Mucosa of rectum (tissue), 2 donors: ENCODE measurements around the gene SHPK.

Source experiments
- H3K27ac ChIP-seq, 2 donors: one replicate each; pipeline ENCODE4 v1.7.0; 2013; ENCODE audit warnings: inconsistent platforms in 2 of 2, low read depth in 2 of 2, low read length in 2 of 2
- H3K27me3 ChIP-seq, 2 donors: one replicate each; pipeline ENCODE4 v1.7.0; 2013; ENCODE audit warnings: low read length in 2 of 2; ENCODE audit not compliant: control insufficient read depth in 2 of 2, insufficient read depth in 2 of 2
- H3K36me3 ChIP-seq, 2 donors: one replicate each; pipeline ENCODE4 v1.7.0; 2013; ENCODE audit warnings: low read length in 2 of 2; ENCODE audit not compliant: control insufficient read depth in 2 of 2, insufficient read depth in 2 of 2
- H3K4me1 ChIP-seq, 2 donors: one replicate each; pipeline ENCODE4 v1.7.0; 2013; ENCODE audit warnings: low read length in 2 of 2, mild to moderate bottlenecking in 1 of 2; ENCODE audit not compliant: control insufficient read depth in 2 of 2, insufficient read depth in 2 of 2
- H3K4me3 ChIP-seq, 2 donors: one replicate each; pipeline ENCODE4 v1.7.0; 2013; ENCODE audit warnings: low read length in 2 of 2
- H3K9ac ChIP-seq, 2 donors: one replicate each; pipeline ENCODE4 v1.7.0; 2013; ENCODE audit warnings: low read length in 2 of 2, low read depth in 1 of 2, mild to moderate bottlenecking in 1 of 2
- H3K9me3 ChIP-seq, 2 donors: one replicate each; pipeline ENCODE4 v1.7.0; 2013; ENCODE audit warnings: low read length in 2 of 2; ENCODE audit not compliant: control insufficient read depth in 2 of 2
- donor health status: healthy.
- donor health status: Normal muscosa, but diverticular disease.

The SHPK gene

DNA sequence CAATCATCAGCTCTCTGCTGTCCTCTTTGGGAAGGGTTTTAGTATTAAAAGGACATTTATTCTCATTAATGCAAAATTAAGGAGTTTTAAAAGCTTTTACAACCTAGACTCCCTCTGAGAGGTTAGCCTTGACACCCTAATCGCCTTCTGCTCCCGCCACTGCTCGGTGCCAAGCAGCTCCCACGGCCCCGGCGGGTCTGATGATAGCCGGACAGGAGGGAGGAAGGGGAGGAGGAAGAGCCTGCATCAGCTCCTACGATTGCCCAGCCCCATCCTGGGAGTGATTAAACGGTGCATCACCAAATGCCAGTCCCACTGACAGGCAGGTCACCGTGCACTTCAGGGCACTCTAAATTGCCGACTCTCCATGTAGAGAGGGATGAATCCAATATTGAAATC, 8.3 kb downstream of the SHPK start:
- Histone ChIP-seq H3K9ac (no peak overlapping the region), H3K4me3 (no peak overlapping the region)

DNA sequence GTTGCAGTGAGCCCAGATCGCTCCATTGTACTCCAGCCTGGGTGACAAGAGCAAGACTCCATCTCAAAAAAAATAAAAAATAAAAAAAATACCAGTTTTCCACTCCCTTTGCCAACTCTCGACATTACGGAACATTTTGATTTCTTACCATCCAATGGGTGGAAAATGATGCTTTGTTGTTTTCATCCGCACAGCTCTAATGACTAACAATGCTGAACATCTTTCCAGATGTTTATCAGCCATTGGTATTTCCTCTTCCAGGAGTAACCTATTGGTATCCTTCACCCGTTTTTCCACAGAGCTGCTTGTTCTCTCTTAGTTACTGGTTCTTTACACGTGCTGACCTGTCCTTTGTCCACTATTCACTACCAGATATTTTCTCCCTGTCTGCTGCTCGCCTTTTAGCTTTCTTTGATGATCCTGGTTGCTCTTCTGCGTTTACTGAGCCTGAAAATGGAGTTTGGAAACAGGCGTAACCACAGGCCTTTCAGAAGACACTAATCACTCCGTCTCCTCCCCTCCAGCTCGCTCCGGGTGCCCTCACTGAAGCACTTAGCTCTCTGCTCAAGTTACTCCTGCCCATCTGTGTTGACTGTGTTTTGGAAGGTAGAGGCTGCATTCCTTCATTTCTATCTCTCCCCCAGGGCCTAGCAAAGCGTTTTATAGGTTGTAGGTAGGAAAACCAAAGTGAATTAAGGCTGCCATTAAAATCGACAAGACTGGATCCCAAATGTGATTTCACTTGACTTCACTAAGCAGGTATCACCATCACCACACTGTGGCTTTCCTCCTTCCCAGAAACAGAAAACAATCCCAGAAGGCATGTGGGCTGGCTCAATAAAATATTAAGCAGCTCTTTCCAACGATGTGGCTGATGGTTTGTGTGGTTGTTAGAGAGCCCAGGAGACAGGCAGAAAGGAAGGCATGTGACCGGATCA, 8.9 kb downstream of the SHPK start:
- Histone ChIP-seq H3K36me3 (peaks cover 52 to 59% of the 10 kb centered on the region in 2 donors), H3K4me1 (no peaks in the 10 kb centered on the region), H3K9me3 (no peaks in the 10 kb centered on the region), H3K4me3 (no peak overlapping the region), H3K27me3 (no peaks in the 10 kb centered on the region), H3K27ac (no peak overlapping the region), H3K9ac (no peak overlapping the region)

More for the DNA sequence above, 8.3 kb downstream of the SHPK start:
- H3K27ac ChIP-seq, result no peak overlapping the region
- H3K9me3 ChIP-seq, result no peaks in the 10 kb centered on the region
- H3K36me3 ChIP-seq, result peaks cover 55 to 58% of the 10 kb centered on the region in 2 donors
- no peaks in the 10 kb centered on the region for H3K27me3 ChIP-seq
- no peaks in the 10 kb centered on the region for H3K4me1 ChIP-seq

DNA sequence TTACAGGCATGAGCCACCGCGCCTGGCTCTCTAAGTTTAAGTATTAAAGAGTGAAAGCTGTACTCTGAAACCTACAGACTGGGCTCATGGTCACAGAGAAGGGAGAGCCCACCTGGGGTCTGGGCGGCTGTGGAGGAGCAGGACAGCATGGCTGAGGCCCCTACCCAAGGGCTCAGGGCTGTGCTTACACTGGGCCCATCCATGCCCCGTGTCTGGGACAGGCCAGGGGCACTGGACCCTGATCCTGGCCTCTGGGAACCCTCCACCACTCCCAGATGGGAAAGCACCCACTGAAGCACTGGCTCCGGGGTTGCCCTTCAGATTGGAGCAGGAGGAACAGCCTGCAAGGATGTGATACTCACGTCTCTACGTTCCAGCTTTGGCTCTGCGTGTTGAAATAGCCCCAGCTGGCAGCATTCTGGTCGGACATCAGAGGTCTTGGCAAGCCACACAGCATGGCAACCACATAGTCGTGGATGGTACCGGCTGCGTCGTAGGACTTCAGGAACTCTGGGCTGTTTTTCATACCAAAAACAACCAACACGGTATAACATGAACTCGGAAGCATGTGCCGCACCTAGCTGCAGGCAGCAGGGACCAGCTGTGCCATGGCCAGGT, 13.0 kb downstream of the SHPK start:
- Histone ChIP-seq H3K9ac (no peak overlapping the region), H3K4me3 (no peak overlapping the region), H3K27me3 (no peaks in the 10 kb centered on the region), H3K9me3 (no peaks in the 10 kb centered on the region), H3K4me1 (no peaks in the 10 kb centered on the region), H3K36me3 (peaks cover 50 to 63% of the 10 kb centered on the region in 2 donors), H3K27ac (no peak overlapping the region)

- no peaks in the 10 kb centered on the region for H3K9me3 ChIP-seq
- H3K27me3 ChIP-seq, result no peaks in the 10 kb centered on the region
- H3K27ac ChIP-seq, result no peak overlapping the region
- H3K4me1 ChIP-seq, result no peaks in the 10 kb centered on the region
- H3K9ac ChIP-seq, result no peak overlapping the region
- no peak overlapping the region for H3K4me3 ChIP-seq
- peaks cover 52 to 59% of the 10 kb centered on the region in 2 donors for H3K36me3 ChIP-seq
Observed at GRCh38 chr17:3621146-3621720, 14.8 kb downstream of the SHPK start.

DNA sequence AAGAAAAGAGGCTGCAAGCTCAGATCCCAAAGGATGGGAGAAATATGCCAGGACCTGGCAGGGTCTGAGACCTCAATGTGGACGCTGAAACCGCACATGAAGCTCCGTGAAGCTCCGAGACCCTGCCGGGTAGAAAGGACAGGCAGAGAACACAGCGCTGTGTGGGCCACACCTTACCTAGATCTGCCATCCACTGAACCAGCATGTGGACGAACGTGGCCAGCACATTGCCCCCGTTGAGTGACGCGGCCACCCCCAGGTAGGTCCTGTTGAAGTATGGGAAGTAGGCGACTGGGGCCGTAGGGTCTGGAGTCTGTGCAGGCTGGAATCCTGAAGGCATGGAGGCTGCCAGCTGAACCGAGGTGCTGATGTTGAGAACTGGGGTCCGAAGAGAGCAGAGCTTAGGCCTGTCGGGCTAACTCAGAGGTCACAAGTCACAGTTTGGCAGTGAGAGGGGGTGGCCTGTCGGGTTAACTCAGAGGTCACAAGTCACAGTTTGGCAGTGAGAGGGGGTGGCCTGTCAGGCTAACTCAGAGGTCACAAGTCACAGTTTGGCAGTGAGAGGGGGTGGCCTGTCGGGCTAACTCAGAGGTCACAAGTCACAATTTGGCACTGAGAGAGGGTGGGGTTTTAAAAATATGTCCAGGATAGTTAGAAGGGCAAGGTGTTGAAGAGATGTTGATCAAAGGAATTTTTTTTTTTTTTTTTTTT, 20.7 kb downstream of the SHPK start:
- Histone ChIP-seq H3K4me3 (no peak overlapping the region), H3K4me1 (peaks cover 0 to 5% of the 10 kb centered on the region in 2 donors), H3K27me3 (no peaks in the 10 kb centered on the region), H3K9ac (no peak overlapping the region), H3K36me3 (peaks cover 48 to 50% of the 10 kb centered on the region in 2 donors), H3K27ac (no peak overlapping the region), H3K9me3 (no peaks in the 10 kb centered on the region)

DNA sequence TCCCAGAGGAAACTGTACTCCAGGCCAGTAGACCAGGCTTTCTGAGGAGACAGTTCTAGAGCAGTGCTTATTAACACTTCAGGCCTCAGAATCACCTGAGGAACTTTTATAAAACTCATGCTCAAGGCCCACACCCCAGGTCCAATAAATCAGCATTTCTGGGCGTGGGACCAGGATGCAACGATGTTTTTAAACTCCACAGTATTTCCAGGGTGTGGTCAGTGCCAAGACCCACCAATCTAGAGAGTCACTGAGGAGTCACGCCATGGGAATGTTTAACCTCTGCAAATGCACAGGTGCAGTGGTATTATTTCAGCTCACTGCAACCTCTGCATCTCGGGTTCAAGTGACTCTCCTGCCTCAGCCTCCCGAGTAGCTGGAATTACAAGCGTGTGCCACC, 22.9 kb downstream of the SHPK start:
- H3K27ac ChIP-seq, result peak overlapping the region; percentile 23 to 47
- H3K4me1 ChIP-seq, result peaks cover 0 to 5% of the 10 kb centered on the region in 2 donors
- H3K27me3 ChIP-seq, result no peaks in the 10 kb centered on the region
- H3K36me3 ChIP-seq, result peaks cover 50 to 54% of the 10 kb centered on the region in 2 donors
- H3K9ac ChIP-seq, result no peak overlapping the region
- H3K4me3 ChIP-seq, result no peak overlapping the region
- H3K9me3 ChIP-seq, result no peaks in the 10 kb centered on the region

DNA sequence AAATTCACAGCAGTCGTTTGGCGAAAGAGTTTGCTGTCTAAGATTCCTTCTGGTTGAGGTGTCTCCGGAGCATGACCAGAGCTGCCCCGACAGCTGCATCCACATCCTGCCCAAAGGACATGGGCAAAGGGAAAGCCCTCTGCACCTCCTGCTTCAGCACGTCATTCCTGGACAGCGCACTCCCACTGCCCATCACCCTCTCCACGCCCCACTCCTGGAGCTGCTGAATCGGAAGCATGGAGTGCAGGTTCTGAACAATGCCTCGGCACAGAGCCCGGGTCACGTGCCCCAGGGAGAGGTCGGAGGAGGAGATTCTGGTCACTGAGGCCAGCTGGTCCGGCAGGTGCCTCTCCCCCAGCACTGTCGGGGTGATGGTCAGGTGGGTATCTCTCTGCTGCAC, 25.5 kb downstream of the SHPK start:
- Histone ChIP-seq H3K27ac (no peak overlapping the region), H3K4me1 (peaks cover 0 to 5% of the 10 kb centered on the region in 2 donors), H3K9ac (no peak overlapping the region), H3K27me3 (no peaks in the 10 kb centered on the region), H3K9me3 (no peaks in the 10 kb centered on the region), H3K4me3 (no peak overlapping the region), H3K36me3 (peaks cover 43 to 46% of the 10 kb centered on the region in 2 donors)

DNA sequence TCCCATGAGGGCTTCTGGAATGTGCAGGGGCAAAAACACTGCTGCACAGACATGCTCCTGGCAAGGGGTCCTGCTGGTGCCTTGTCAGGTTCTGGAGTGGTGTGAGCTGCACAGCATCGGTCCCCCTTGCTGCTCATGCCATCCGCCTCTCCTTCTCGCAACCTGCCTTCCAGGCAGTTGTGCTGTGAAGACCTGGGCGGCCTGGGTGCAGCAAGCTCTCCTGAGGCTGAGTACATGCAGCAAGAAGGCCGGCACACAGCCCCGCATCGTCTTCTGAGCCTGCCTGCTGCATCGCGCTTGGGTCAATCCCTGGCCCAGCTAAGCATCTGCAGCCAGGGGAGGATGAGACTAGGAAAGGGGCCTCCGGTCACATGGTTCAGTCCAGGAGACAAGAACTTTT, 26.4 kb downstream of the SHPK start:
- no peak overlapping the region for H3K4me3 ChIP-seq
- H3K27ac ChIP-seq, result no peak overlapping the region
- peaks cover 36 to 41% of the 10 kb centered on the region in 2 donors for H3K36me3 ChIP-seq
- H3K4me1 ChIP-seq, result peaks cover 0 to 5% of the 10 kb centered on the region in 2 donors
- no peaks in the 10 kb centered on the region for H3K9me3 ChIP-seq
- H3K9ac ChIP-seq, result no peak overlapping the region
- no peaks in the 10 kb centered on the region for H3K27me3 ChIP-seq

DNA sequence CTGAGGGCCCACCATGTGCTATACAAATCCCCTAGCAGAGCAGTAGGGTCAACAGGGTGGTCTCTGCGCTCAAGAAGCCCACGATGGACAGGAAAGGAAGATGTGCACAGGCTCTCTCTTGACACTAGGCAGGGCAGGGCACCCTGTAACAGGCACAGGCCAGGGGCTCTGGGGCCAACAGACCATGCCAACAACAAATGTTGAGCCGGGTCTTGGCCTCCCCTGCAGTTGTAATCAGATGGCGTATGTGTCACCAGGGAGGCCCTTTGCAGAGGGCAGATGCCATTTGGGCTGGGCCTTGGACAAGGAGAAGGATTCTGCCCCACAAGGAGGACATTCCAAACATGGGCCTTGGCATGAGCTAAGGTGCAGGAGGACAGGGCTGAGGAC, 32.2 kb downstream of the SHPK start:
- H3K9ac ChIP-seq, result no peak overlapping the region
- H3K27ac ChIP-seq, result no peak overlapping the region
- no peaks in the 10 kb centered on the region for H3K27me3 ChIP-seq
- H3K4me3 ChIP-seq, result no peak overlapping the region
- H3K36me3 ChIP-seq, result peaks cover 10 to 16% of the 10 kb centered on the region in 2 donors
- no peaks in the 10 kb centered on the region for H3K9me3 ChIP-seq
- no peaks in the 10 kb centered on the region for H3K4me1 ChIP-seq
